Fibroblast of gingiva (primary cell): ENCODE measurements around the gene IFRD2.

Experiments
- DNase-seq: peaks from one replicate; pipeline ENCODE4 v3.0.0-alpha.2; 2011; ENCODE audit warnings: low read depth

The IFRD2 gene

GRCh38 chr3:50292159-50293078 lies at the start of gene IFRD2:
TSS of gene IFRD2 (minus strand) at chr3:50292429. CDS start at chr3:50292274, 155 bp downstream.
- DNase-seq, result peak; percentile 96

DNA sequence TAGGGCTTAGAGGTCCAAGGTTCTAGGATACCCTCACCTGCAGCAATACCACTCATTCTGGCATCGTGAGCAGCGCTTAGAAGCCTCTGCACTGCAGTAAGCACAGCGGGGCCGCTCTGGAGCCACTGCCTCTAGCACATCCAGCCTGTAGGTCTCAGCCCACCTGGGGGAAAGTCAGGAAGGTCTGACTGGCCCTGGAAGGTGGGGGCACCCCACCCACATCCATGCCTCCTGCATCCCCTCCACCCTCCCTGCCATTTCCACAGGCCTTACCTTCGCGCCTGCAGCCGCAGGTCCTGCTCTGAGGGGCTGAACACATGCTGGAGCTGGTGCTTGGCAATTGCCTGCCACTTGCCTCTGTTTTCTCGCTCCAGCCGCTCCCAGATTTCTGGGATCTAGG lies 49.3 kb upstream of the IFRD2 start:
- no peak for DNase-seq

DNA sequence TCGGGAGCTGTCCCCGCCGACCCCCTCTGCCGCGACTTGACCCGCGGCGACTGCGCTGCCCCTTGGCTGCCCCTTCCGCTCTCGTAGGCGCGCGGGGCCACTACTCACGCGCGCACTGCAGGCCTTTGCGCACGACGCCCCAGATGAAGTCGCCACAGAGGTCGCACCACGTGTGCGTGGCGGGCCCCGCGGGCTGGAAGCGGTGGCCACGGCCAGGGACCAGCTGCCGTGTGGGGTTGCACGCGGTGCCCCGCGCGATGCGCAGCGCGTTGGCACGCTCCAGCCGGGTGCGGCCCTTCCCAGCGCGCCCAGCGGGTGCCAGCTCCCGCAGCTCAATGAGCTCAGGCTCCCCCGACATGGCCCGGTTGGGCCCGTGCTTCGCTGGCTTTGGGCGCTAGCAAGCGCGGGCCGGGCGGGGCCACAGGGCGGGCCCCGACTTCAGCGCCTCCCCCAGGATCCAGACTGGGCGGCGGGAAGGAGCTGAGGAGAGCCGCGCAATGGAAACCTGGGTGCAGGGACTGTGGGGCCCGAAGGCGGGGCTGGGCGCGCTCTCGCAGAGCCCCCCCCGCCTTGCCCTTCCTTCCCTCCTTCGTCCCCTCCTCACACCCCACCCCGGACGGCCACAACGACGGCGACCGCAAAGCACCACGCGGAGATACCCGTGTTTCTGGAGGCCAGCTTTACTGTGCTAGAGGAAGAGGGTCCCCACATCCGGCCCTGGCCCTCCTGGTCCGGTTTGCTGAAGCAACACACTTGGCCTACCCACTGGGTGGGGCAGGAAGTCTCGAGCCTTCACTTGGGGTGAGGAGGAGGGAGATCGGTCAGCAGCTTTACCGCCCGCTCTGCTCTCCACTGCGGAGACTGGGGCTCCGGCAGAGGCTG lies 48.5 kb upstream of the IFRD2 start, which contains the start of gene RASSF1:
TSS of gene RASSF1 (minus strand) at position 389 of the 882 bp plus-strand sequence. CDS start at position 358, 31 bp downstream.
- DNase-seq, result peak; percentile 66

- DNase-seq, result no peak
Measured at GRCh38 chr3:50340147-50340447, 47.9 kb upstream of the IFRD2 start.

GRCh38 chr3:50339485-50340146 lies 47.4 kb upstream of the IFRD2 start:
- peak; percentile 45 for DNase-seq

- DNase-seq, result no peak
Measured at GRCh38 chr3:50338965-50339364, 46.7 kb upstream of the IFRD2 start.

DNA sequence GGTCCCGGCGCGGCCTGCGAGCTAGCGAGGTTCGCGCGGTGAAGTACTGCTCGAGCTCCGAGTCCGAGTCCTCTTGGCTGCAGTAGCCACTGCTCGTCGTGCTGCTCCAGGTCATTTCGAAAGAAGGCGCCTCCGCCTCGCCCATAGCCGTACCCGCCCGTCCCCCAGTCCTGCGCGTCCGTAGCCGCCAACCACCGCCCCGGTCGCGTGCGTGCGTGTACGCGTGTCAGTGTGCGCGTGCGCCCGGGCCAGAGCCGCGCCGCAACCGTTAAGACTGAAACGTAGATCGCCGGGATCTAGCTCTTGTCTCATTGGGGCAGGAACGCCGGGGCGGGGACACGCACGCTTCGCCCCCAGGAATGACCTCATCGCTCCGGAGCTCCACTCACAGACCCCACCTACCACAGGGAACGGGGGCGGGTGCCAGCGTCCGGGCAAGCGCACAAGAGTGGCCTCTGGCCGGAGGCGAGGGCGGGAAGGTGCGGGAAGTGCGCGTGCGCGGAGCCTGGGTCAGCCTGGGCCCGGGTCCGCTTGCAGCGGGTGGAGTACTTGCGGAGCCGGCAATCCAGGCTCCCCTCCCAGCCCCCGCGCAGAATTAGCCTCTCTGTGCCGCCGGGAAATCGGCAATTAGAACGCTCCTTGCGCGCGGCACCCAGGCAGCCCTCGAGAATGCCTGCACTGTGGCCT lies 45.1 kb upstream of the IFRD2 start:
- DNase-seq, result peak; percentile 100

DNA sequence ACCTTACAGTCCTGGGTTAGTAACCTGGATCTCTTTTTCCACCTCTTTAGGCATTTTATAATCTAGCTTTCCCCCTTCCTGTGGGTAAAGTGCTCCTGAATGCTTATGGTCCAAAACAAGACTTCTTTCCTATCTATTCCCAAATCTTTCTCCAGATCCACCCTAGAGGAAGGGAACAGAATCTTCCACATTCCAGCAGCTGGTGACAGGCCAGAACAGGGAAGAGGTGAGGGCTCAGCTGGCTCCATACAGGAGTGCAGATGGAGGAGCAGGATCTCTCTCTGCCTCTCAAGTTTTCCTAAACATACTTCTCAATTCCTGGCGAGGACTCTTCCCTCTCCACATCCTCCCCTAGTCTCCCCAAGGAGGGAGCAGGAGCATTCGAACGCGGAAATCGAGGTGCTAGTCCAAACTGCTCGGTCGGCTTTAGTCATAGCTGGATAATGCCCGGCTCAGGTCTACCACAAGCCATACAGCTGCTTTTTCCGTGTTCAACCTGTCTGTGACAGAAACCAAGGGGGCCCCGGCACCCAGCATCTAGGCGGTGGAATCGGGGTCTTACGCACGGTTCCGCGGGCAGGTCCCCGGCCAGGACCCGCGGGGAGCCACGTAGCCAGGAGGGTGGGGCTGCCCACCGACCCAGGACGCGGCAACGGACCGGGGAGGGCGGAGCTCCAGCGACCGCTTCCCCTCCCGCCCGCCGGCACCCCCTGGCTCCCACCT lies 44.4 kb upstream of the IFRD2 start:
- DNase-seq, result no peak

DNA sequence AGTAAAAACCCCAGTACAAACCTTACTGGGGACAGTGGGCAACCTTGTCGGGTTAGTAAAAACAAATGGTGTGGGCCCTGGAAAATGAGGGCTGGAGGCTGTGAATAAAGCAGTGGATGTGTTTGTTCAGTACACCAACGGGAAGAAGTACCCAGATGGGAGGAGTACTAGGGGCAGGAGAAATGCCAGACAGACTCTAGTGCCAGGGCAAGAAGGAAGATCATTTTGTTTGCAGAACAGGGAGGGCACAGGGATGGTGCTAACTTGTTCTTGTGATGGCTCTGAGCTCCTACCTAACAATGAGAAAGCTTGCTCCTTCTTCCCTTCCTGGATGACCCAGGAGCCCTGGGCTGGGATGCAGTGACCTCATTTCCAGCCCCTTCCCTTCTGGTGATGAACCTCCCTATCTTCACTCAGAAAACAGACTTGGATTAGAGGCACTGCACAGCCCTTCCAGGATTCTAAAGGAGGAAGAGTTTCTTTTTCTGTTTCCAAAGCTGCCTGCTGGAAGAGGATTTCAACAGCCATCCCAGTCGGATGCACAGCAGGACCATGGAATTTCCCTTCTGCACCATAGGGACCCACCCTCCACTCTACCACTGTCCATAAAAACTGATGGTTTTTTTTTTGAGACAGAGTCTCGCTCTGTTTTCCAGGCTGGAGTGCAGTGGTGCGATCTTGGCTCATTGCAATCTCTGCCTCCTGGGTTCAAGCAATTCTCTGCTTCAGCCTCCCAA lies 42.3 kb upstream of the IFRD2 start:
- DNase-seq, result no peak

- DNase-seq, result peak; percentile 59
Measured at GRCh38 chr3:50333744-50334328, 41.6 kb upstream of the IFRD2 start.

DNA sequence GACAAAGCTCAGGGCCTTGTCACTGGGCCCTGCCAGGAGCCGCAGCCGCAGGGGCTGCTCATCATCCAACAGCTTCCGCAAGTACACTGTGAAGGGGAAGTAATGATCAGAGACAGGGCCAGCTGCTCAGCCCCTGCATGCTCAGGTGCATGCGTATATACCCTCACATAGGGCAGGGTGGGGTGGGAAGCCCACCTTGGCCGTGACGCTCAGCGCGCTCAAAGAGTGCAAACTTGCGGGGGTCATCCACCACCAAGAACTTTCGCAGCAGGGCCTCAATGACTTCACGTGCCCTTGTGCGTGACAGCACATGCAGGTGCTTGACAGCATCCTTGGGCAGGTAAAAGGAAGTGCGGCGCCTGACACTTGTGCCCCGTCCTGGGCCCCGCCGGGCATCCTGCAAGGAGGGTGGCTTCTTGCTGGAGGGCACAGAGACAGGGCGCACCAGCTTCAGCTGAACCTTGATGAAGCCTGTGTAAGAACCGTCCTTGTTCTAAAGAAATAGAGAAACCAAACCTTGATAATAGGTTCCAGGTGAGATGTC lies 39.2 kb upstream of the IFRD2 start:
- DNase-seq, result no peak

DNA sequence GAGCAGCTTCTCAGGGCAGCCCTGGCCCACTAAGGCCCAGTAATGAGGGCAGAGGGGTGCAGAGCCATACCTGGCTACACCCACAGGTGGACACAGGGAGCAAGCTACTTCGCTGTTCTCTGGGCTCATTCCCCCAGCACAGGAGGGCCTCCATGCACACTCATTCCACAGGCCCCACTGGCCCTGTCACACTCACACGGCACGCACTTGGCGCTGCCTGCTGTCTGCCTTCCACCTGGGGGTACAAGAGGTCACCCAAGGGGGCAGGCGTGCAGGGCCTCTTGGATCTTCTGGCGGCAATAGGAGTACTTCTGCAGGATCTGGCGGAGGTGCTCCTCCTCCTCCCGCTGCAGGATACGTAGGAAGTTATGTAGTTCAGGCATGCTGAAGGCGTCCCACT lies 38.1 kb upstream of the IFRD2 start:
- DNase-seq, result no peak

GRCh38 chr3:50327943-50328691 lies 35.9 kb upstream of the IFRD2 start, which contains the start of gene TUSC2:
TSS of gene TUSC2 (minus strand) at chr3:50328223. CDS start at chr3:50328099, 124 bp downstream.
- peak; percentile 93 for DNase-seq

DNA sequence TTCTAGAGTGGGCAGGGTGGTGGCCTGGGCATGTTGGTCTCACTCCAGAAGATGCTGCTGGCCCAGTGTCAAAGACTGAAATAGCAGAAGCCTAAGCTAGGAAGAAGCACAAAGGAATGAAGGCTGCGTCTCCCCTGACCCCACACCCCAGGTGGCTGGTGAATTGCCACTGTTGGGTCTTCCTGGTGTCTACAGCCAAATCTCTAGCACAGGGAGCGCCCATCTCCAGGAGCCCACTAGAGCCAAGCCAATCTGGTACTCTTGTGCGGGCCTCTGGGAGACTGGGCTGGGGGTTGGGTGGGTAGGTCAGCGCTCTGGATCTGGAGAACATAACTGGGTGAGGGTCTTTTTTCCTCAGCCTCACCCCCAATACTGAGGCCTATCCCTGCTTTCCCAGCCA lies 34.9 kb upstream of the IFRD2 start:
- no peak for DNase-seq

DNA sequence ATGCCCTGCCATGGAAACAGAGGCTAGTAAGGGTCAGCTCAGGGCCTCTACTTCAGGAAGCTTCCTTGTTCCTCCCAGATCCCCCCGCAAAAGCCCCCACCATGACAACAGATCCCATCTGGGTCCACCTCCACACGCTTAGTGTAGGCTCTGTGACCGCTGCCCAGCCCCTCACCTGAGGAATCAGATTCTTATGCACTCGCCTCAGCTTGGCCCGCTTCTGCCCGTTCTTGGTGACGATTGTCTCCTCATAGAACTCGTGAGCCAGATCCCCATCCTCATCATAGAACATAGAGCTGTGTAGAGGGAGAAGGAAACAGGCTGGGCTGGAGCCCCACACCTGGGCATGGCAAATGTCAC lies 33.9 kb upstream of the IFRD2 start:
- DNase-seq, result no peak

- no peak for DNase-seq
Measured at GRCh38 chr3:50325497-50326181, 33.4 kb upstream of the IFRD2 start.

DNA sequence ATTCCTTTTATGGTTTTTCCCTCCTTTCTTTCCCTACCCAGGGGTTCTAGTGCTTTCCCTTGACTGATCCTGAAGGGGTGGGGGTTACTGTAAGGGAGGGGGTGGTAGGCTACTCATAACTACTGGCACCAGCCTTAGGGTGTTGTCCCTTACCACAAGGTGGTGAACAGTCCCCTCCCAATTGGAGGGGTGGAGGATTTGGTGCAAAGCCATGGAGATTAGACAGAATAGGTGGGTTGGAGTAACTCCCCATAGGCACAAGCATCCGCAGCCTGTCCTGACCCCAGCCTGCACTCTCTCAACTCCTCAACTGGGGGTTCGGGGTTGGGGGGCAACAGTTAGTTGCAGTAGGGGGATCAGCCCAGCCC lies 32.9 kb upstream of the IFRD2 start:
- no peak for DNase-seq

GRCh38 chr3:50324351-50325112 lies 32.3 kb upstream of the IFRD2 start:
- DNase-seq, result peak; percentile 43
